Erythroblast (primary cell): ENCODE measurements around the gene WDFY2.

Experiments
- GATA1 ChIP-seq: IDR thresholded peaks from 2 replicates; pipeline ENCODE4 v1.6.1; 2011; ENCODE audit warnings: low read depth, mild to moderate bottlenecking, control low read depth, low read length, moderate library complexity
- POLR2A ChIP-seq: IDR thresholded peaks from 2 replicates; pipeline ENCODE4 v1.6.1; 2011; ENCODE audit warnings: mild to moderate bottlenecking, low read length

- TF ChIP-seq POLR2A (no peak), GATA1 (no peak)
These were observed 162.5 kb downstream of the WDFY2 start for GRCh38 chr13:51746802-51747201.
